Small intestine (tissue), 7 donors: ENCODE data around the gene CLCA2. TPM values are rescaled to one million over a fixed set of nuclear protein-coding genes. Genes with fewer than 3 reads are reported as not detected.

ENCODE experiments used
- DNase-seq, 2 donors: peaks; one replicate each; pipeline versions ENCODE4 v3.0.0 to v3.0.0-alpha.2; 2013
- FAIRE-seq: peaks from 2 replicates; lab custom pipeline; 2012; peaks lifted over from hg19 to GRCh38; lab: Jason Lieb, UNC
- H3K27ac ChIP-seq, 3 donors: one replicate each; pipeline ENCODE4 v1.5.1; 2013; ENCODE audit warnings: low read length in 2 of 3, mild to moderate bottlenecking in 2 of 3, control low read depth in 1 of 3, inconsistent platforms in 1 of 3, low read depth in 1 of 3, moderate library complexity in 1 of 3
- H3K27me3 ChIP-seq, 3 donors: one replicate each; pipeline ENCODE4 v1.6.1; 2013; ENCODE audit warnings: low read length in 3 of 3, inconsistent platforms in 1 of 3; ENCODE audit not compliant: control insufficient read depth in 3 of 3, insufficient read depth in 3 of 3
- H3K36me3 ChIP-seq, 3 donors: one replicate each; pipeline ENCODE4 v1.6.1; 2013; ENCODE audit warnings: low read length in 3 of 3, inconsistent platforms in 1 of 3, low read depth in 1 of 3, mild to moderate bottlenecking in 1 of 3, moderate library complexity in 1 of 3; ENCODE audit not compliant: control insufficient read depth in 3 of 3, insufficient read depth in 2 of 3
- H3K4me1 ChIP-seq, 3 donors: one replicate each; pipeline ENCODE4 v1.6.1; 2013; ENCODE audit warnings: low read length in 2 of 3, inconsistent platforms in 1 of 3, low read depth in 1 of 3, mild to moderate bottlenecking in 1 of 3, moderate library complexity in 1 of 3; ENCODE audit not compliant: control insufficient read depth in 3 of 3, insufficient read depth in 2 of 3
- H3K4me3 ChIP-seq, 3 donors: one replicate each; pipeline ENCODE4 v1.5.1; 2013; ENCODE audit warnings: low read length in 3 of 3, control low read depth in 1 of 3, inconsistent platforms in 1 of 3, low read depth in 1 of 3, mild to moderate bottlenecking in 1 of 3, moderate library complexity in 1 of 3
- H3K9me3 ChIP-seq, 2 donors: one replicate each; pipeline ENCODE4 v1.6.1; 2013; ENCODE audit warnings: low read depth in 1 of 2, low read length in 1 of 2; ENCODE audit not compliant: control insufficient read depth in 2 of 2, insufficient read depth in 1 of 2
- WGBS, 3 donors: extraction: QIAGEN DNeasy Blood & Tissue Kit; methylation state at CpG; one replicate each; pipeline ENCODE4 v1.1.7; 2013; 5-methylcytosine and 5-hydroxymethylcytosine counted together
- polyA plus RNA-seq, 4 donors: library from polyadenylated mRNA; stranded (reverse) in 3 of 4; unstranded in 1 of 4; fragments of 200-250 nt in 3 of 4; fragments of 120-200 nt in 1 of 4; gene quantifications; one replicate each; pipeline versions ENCODE4 v1.2.1 to v1.2.3, GENCODE V29; 2013
- donor health status: healthy with polysubstance abuse.
- donor health status: control.
- donor health status: control.
- donor health status: Bipolar disorder and iron deficiency.
- donor health status: healthy.

CLCA2 gene
- polyA plus RNA-seq, 4 donors, result 0.37 to 4.7 (median 0.91) TPM

DNA sequence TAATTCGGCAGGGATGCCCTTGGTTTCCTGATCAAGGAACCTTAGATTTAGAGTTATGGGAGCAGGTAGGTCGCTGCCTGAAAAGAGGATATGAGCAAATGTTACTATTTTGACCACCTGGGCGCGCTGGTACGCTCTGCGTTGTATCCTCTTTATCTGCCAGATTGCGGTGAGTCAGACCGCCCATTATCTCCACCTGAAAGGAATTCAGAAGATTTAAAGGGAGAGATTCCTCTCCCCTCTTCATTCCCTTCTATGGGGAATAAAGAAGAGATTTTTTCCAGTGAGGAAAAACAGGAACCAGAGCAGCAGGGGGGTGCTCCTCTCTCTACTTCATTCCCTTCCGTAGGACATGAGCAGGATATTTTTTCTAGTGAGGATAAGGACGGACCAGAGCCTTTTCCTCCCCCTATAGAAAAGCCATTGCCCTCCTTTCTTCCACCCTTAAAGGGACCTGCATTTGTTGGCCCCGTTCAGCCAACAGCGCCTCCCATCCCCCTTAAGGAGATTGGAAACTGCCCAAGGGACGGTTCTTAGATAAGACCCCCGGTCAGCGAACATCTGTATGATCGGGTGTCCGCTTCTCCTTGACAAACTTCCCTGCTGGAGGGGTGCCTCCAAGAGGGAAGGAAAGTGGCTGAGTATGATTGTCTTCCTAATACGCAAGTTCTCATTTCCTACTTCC, 78.9 kb downstream of the CLCA2 start:
- Histone ChIP-seq H3K4me3 (peak overlapping the region in 2 of 3 donors; percentile 41 to 44), H3K36me3 (no peaks in the 10 kb centered on the region), H3K27me3 (peaks cover 0 to 3% (median 0%) of the 10 kb centered on the region in 3 donors), H3K4me1 (peaks cover 0 to 18% (median 0%) of the 10 kb centered on the region in 3 donors), H3K27ac (peak overlapping the region in 1 of 3 donors; percentile 56), H3K9me3 (no peaks in the 10 kb centered on the region)
- FAIRE-seq, result no peak
- WGBS, 3 donors, result 28 to 44% (median 40%) methylated on average over 18 of the region's 18 CpGs
- peak; percentile 71 to 72 for DNase-seq

DNA sequence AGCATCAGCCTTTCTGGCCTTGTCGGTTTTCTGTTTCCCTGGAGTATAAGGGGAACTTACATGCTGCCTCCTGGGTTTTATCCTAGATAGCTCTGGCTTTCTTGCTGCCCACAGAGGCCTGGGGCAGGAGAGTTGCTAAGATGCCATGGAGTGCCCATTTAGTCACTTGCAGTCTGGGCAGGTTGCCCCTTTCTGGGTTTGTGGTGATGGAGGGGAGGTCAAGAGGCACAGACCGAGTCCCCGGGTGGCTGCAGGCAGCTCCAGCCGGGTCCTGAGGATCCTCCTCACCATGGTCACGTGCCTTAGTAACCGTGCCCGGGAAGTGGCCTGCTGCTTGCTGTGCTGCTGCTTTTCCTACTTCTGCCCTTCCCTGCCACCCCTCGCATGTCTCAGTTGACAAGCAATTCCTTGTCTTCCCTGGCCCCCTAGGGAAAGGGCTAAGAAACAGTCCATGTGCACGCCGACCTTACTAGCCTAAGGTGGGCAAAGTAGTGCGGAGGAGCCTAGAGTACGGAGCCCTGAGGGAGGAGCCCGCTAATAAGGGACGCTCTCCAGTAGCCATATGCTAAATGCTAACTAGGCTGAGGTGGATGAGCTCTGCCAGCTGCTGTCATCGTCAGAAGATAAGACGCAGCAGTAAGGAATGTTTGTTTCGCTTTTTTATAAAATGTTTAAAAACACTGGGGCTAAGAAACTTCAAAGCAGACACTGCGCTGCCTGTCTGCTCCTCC, 79.6 kb downstream of the CLCA2 start:
- FAIRE-seq, result no peak
- Histone ChIP-seq H3K4me3 (peak overlapping the region in 2 of 3 donors; percentile 17 to 44), H3K36me3 (no peaks in the 10 kb centered on the region), H3K9me3 (no peaks in the 10 kb centered on the region), H3K27ac (peak overlapping the region in 2 of 3 donors; percentile 2 to 56), H3K27me3 (peaks cover 0 to 3% (median 0%) of the 10 kb centered on the region in 3 donors), H3K4me1 (peaks cover 0 to 18% (median 0%) of the 10 kb centered on the region in 3 donors)
- DNase-seq, result peak; percentile 37 to 60
- 28 to 47% (median 46%) methylated on average over 17 to 18 of the region's 18 CpGs for WGBS, 3 donors

DNA sequence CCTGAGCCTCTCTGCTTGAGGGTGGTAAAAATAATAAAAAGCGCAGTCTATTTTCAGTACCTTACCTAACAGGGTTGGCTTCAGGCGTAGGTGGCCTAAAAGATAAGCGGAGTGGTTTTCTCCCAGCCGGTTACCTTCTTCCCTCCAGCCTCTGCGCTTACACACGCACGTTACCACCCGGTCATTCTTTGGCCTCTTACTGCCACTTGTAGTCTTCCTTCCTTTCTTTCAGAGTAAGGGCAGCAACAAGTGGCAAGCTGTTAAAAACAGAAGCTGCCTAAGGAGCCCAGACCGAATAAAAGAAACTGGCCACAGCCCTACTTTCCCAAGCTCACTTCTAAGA, 80.1 kb downstream of the CLCA2 start:
- peaks cover 0 to 18% (median 0%) of the 10 kb centered on the region in 3 donors for H3K4me1 ChIP-seq
- FAIRE-seq (no peak), DNase-seq (no peak)
- peaks cover 0 to 3% (median 0%) of the 10 kb centered on the region in 3 donors for H3K27me3 ChIP-seq
- H3K9me3 ChIP-seq, result no peaks in the 10 kb centered on the region
- WGBS, 3 donors, result 44 to 66% (median 62%) methylated on average over 9 of the region's 9 CpGs
- H3K4me3 ChIP-seq, result peak overlapping the region in 1 of 3 donors; percentile 44
- no peaks in the 10 kb centered on the region for H3K36me3 ChIP-seq
- peak overlapping the region in 1 of 3 donors; percentile 56 for H3K27ac ChIP-seq

DNA sequence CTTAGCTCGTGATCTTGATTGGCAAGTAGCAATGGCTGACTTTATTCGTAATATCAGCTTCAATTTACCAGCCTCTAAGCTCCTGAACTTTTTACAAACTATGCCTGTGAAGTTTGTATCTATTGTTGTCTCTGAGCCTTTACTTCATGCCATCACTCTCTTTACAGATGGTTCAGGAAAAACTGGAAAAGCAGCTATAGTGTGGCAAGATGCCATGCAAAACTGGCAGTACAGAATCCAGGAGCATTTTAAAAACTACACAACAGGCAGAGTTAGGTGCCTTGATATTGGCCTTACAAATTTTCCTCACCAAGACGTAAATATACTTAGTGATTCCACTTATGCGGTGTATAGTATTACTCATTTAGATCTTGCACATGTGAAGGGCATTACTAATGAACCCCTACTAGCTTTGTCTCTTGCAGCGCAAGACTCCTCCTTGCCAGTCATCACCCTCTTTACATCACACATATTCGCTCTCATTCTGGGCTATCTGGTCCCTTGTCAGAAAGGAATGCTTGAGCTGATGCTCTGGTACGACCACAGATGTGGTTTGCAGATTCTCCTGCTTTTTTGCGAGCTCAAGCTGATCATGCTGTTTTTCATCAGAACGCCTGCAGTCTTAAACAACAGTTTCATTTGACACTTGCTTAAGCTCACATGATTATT, 81.1 kb downstream of the CLCA2 start:
- Histone ChIP-seq H3K4me1 (peaks cover 0 to 18% (median 0%) of the 10 kb centered on the region in 3 donors), H3K27ac (no peak overlapping the region)
- 86 to 88% (median 86%) methylated on average over 9 of the region's 9 CpGs for WGBS, 3 donors

DNA sequence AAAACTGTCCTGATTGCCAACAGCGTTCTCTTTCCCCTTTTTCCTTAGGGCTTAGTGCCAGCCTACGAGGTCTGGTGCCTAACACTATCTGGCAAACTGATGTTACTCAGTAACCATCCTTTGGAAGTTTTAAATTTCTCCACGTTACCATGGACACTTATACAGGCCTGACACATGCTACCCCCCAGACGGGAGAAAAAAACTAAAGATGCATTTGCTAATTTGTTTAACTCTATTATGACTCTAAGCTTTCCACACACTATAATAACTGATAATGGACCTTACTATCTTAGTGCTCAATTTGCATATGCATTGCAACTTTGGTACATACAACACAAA, 81.6 kb downstream of the CLCA2 start:
- WGBS, 3 donors, result 74 to 75% (median 74%) methylated on average over 4 of the region's 4 CpGs
- Histone ChIP-seq H3K36me3 (no peaks in the 10 kb centered on the region), H3K4me1 (peaks cover 0 to 18% (median 0%) of the 10 kb centered on the region in 3 donors), H3K4me3 (no peak overlapping the region), H3K27ac (no peak overlapping the region), H3K27me3 (peaks cover 0 to 3% (median 0%) of the 10 kb centered on the region in 3 donors), H3K9me3 (no peaks in the 10 kb centered on the region)
- FAIRE-seq (no peak), DNase-seq (no peak)

More for the DNA sequence above, 81.1 kb downstream of the CLCA2 start:
- peaks cover 0 to 3% (median 0%) of the 10 kb centered on the region in 3 donors for H3K27me3 ChIP-seq
- H3K9me3 ChIP-seq, result no peaks in the 10 kb centered on the region
- H3K4me3 ChIP-seq, result no peak overlapping the region
- no peaks in the 10 kb centered on the region for H3K36me3 ChIP-seq
- no peak for FAIRE-seq
- no peak for DNase-seq

Other genes with a start within 250 kb of the CLCA2 start
- gene ODF2L, start 27.8 kb upstream of the CLCA2 start, polyA plus RNA-seq, result 10 to 100 TPM in 2 of 4 donors, 1 to 10 TPM in 2; 4.1 to 36.8 (median 12.3) TPM
- gene CLCA1, start 44.8 kb downstream of the CLCA2 start, polyA plus RNA-seq, result 1,000 to 10,000 TPM in 1 of 4 donors, 100 to 1,000 TPM in 2, 10 to 100 TPM in 1; 90.2 to 2,822 (median 239) TPM
- gene CLCA4, start 122.9 kb downstream of the CLCA2 start, polyA plus RNA-seq, result 1 to 10 TPM in 1 of 4 donors, under 1 TPM in 2, not detected in 1; 0.27 to 1.2 (median 0.47) TPM